GM12875 (cell line): ENCODE measurements around the gene FNDC10.

Source experiments
- H3K4me3 ChIP-seq: one replicate; pipeline ENCODE4 v1.5.1; 2011; ENCODE audit warnings: low read depth, low read length, control low read depth
- CTCF ChIP-seq: IDR thresholded peaks from 2 replicates; pipeline ENCODE4 v1.5.1; 2011; ENCODE audit warnings: low read depth, mild to moderate bottlenecking, control low read depth, inconsistent platforms, low read length, moderate library complexity, borderline replicate concordance; ENCODE audit not compliant: insufficient read depth

The FNDC10 gene

GRCh38 chr1:1551524-1552262, 48.2 kb downstream of the FNDC10 start:
- H3K4me3 ChIP-seq, result no peak overlapping the region
- no peak for TF ChIP-seq CTCF

- TF ChIP-seq CTCF, result peak; percentile 24; the same call in 1 of the 2 replicates
- H3K4me3 ChIP-seq, result no peak overlapping the region
Measured at GRCh38 chr1:1550591-1551432, 49.1 kb downstream of the FNDC10 start.

GRCh38 chr1:1550087-1550486, 49.8 kb downstream of the FNDC10 start:
- no peak for TF ChIP-seq CTCF
- H3K4me3 ChIP-seq, result no peak overlapping the region

- H3K4me3 ChIP-seq, result no peak overlapping the region
- TF ChIP-seq CTCF, result no peak
Measured at GRCh38 chr1:1548591-1548990, 51.3 kb downstream of the FNDC10 start.
